Osteoblast (primary cell): Measurements from ENCODE around the gene GLRA1. TPM values are rescaled to one million over a fixed set of nuclear protein-coding genes. Genes with fewer than 3 reads are reported as not detected.
"Not testable (repeated sequence)": the region's sequence is repeated elsewhere in the genome, so short reads cannot be mapped to it uniquely, and the experiment has no call there.

Source experiments
- DNase-seq: peaks from one replicate; pipeline ENCODE4 v3.0.0; 2011; ENCODE audit warnings: low spot score, mixed read lengths; ENCODE audit not compliant: insufficient read length; ENCODE audit errors: missing footprints
- H2AFZ ChIP-seq: 2 replicates; pipeline ENCODE4 v1.6.0; 2011; ENCODE audit warnings: mild to moderate bottlenecking, low read length
- H3K27ac ChIP-seq: 2 replicates; pipeline ENCODE4 v1.5.1; 2011; ENCODE audit warnings: mild to moderate bottlenecking, low read depth, low read length, moderate library complexity
- H3K27me3 ChIP-seq: 2 replicates; pipeline ENCODE4 v1.6.0; 2012; ENCODE audit warnings: mild to moderate bottlenecking, control low read depth, inconsistent platforms, low read length, moderate library complexity; ENCODE audit not compliant: insufficient read depth
- H3K36me3 ChIP-seq: 2 replicates; pipeline ENCODE4 v1.5.1; 2011; ENCODE audit warnings: mild to moderate bottlenecking, low read length, control low read depth, moderate library complexity; ENCODE audit not compliant: insufficient read depth
- H3K4me1 ChIP-seq: 2 replicates; pipeline ENCODE4 v1.5.1; 2011; ENCODE audit warnings: mild to moderate bottlenecking, low read length, control low read depth, moderate library complexity; ENCODE audit not compliant: insufficient read depth
- H3K4me2 ChIP-seq: 2 replicates; pipeline ENCODE4 v1.6.0; 2011; ENCODE audit warnings: mild to moderate bottlenecking, low read length; ENCODE audit not compliant: insufficient read depth
- H3K4me3 ChIP-seq: fragments of 200-600 bp; sonication (generic); 3 replicates; pipeline ENCODE4 v1.5.1; 2012; ENCODE audit warnings: mild to moderate bottlenecking, low read length, inconsistent platforms; ENCODE audit not compliant: insufficient read depth
- H3K79me2 ChIP-seq: 2 replicates; pipeline ENCODE4 v1.6.0; 2012; ENCODE audit warnings: mild to moderate bottlenecking, low read length, control low read depth, inconsistent platforms; ENCODE audit not compliant: insufficient read depth
- H3K9me3 ChIP-seq: 2 replicates; pipeline ENCODE4 v1.5.1; 2011; ENCODE audit warnings: low read depth, low read length, control low read depth
- H4K20me1 ChIP-seq: 2 replicates; pipeline ENCODE4 v1.6.0; 2012; ENCODE audit warnings: mild to moderate bottlenecking, low read length, control low read depth; ENCODE audit not compliant: insufficient read depth
- total RNA-seq: library from RNA; depleted of rRNA; stranded (reverse); fragments of >200 nt; gene quantifications from 2 replicates; pipeline ENCODE4 v1.2.3, GENCODE V29; 2012
- TF ChIP-seq, protein P1 (sequence below): IDR thresholded peaks from 2 replicates; pipeline ENCODE4 v1.5.1; 2011; ENCODE audit warnings: mild to moderate bottlenecking, low read depth, low read length, moderate library complexity; ENCODE audit errors: extremely low read depth

Gene GLRA1
- total RNA-seq, 1 donor = not detected

DNA sequence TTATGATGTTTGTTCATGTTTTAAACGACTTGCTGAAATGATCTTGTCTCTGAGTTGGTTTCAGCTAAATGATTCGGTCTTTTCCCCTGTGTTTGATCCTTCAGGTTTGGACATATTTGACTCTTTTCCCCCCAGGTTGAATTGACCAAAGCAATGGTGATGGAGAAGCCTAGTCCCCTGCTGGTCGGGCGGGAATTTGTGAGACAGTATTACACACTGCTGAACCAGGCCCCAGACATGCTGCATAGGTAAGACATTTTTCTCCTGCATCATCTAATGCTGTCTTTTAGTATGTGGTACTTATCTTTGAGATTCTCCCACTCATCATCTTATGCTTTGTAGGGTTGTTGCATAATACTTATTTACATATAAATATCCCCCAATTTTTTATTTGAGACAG is 138.2 kb downstream of the GLRA1 start:
- H3K4me3 ChIP-seq = no peak overlapping the region
- H4K20me1 ChIP-seq = peaks cover 59% of the 10 kb centered on the region
- no peak for DNase-seq
- H2AFZ ChIP-seq = no peak overlapping the region
- H3K4me1 ChIP-seq = peaks cover 11% of the 10 kb centered on the region
- H3K4me2 ChIP-seq = no peak overlapping the region
- no peaks in the 10 kb centered on the region for H3K9me3 ChIP-seq
- H3K36me3 ChIP-seq = peaks cover 40% of the 10 kb centered on the region
- peaks cover 99% of the 10 kb centered on the region for H3K79me2 ChIP-seq
- no peaks in the 10 kb centered on the region for H3K27me3 ChIP-seq
- no peak overlapping the region for H3K27ac ChIP-seq
- TF ChIP-seq, protein P1, sequence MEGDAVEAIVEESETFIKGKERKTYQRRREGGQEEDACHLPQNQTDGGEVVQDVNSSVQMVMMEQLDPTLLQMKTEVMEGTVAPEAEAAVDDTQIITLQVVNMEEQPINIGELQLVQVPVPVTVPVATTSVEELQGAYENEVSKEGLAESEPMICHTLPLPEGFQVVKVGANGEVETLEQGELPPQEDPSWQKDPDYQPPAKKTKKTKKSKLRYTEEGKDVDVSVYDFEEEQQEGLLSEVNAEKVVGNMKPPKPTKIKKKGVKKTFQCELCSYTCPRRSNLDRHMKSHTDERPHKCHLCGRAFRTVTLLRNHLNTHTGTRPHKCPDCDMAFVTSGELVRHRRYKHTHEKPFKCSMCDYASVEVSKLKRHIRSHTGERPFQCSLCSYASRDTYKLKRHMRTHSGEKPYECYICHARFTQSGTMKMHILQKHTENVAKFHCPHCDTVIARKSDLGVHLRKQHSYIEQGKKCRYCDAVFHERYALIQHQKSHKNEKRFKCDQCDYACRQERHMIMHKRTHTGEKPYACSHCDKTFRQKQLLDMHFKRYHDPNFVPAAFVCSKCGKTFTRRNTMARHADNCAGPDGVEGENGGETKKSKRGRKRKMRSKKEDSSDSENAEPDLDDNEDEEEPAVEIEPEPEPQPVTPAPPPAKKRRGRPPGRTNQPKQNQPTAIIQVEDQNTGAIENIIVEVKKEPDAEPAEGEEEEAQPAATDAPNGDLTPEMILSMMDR = no peak

DNA sequence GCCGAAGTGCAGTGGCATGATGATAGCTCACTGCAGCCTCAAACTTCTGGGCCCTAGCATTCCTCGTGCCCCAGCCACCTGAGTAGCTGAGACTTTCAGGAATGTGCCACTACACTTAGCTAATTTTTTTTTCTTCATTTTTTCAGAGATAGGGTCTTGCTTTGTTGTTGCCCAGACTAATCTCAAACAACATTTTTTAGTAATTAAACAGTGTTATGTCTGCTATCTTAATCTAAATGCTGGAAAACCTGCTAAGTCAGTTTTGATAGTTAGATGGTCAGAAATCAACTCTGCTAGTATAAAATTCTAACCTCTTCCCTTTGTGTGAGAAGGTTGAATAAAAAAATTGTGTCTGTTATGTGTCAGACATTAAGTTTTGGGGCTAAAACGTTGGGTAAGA is 140.5 kb downstream of the GLRA1 start:
- no peak for DNase-seq
- peaks cover 100% of the 10 kb centered on the region for H3K79me2 ChIP-seq
- H4K20me1 ChIP-seq = peaks cover 75% of the 10 kb centered on the region
- TF ChIP-seq, protein P1 = no peak
- H3K9me3 ChIP-seq = no peaks in the 10 kb centered on the region
- H3K4me2 ChIP-seq = no peak overlapping the region
- H2AFZ ChIP-seq = no peak overlapping the region
- no peaks in the 10 kb centered on the region for H3K27me3 ChIP-seq
- no peak overlapping the region for H3K27ac ChIP-seq
- no peak overlapping the region for H3K4me3 ChIP-seq
- peaks cover 17% of the 10 kb centered on the region for H3K36me3 ChIP-seq
- H3K4me1 ChIP-seq = peaks cover 15% of the 10 kb centered on the region

DNA sequence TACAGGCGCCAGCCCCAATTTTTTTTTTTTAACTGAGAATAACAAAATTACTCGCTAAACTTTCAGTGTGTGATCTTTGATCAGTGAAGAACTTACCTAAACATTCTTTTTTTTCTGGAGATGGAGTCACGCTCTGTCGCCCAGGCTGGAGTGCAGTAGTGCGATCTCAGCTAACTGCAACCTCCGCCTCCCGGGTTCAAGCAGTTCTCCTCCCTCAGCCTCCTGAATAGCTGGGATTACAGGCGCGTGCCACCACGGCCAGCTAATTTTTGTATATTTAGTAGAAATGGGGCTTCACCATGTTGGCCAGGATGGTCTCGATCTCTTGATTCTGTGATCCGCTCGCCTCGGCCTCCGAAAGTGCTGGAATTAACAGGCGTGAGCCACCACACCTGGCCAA is 141.0 kb downstream of the GLRA1 start:
- peaks cover 100% of the 10 kb centered on the region for H3K79me2 ChIP-seq
- peaks cover 76% of the 10 kb centered on the region for H4K20me1 ChIP-seq
- peaks cover 14% of the 10 kb centered on the region for H3K36me3 ChIP-seq
- not testable (repeated sequence) for H3K9me3 ChIP-seq, H3K4me3 ChIP-seq, H3K27me3 ChIP-seq, DNase-seq, H3K4me2 ChIP-seq, H2AFZ ChIP-seq, H3K27ac ChIP-seq
- H3K4me1 ChIP-seq = peaks cover 15% of the 10 kb centered on the region

DNA sequence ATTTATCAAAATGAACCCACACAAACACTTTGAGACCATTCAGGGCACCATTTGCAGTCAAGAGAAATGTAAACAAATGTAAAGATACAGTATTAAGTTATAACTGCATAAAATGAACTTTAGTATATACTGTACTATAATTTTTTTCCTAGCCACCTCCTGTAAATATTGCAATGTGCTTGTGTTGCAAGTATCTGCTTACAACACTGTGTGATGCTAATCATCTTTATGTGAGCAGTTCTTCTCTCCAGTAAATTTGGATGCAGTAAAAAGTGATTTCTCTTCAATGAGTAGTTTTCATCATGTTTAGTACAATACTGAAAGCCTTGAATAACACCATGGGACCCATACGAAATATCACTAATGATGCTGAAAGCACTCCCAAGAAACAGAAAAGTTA is 143.4 kb downstream of the GLRA1 start:
- H3K79me2 ChIP-seq = peaks cover 100% of the 10 kb centered on the region
- H3K36me3 ChIP-seq = peaks cover 16% of the 10 kb centered on the region
- no peak for DNase-seq
- no peak overlapping the region for H3K4me3 ChIP-seq
- H4K20me1 ChIP-seq = peaks cover 89% of the 10 kb centered on the region
- H3K27me3 ChIP-seq = no peaks in the 10 kb centered on the region
- TF ChIP-seq, protein P1 = no peak
- no peak overlapping the region for H3K4me2 ChIP-seq
- no peak overlapping the region for H3K27ac ChIP-seq
- H3K4me1 ChIP-seq = peaks cover 15% of the 10 kb centered on the region
- no peaks in the 10 kb centered on the region for H3K9me3 ChIP-seq
- no peak overlapping the region for H2AFZ ChIP-seq
